ENCODE data around the gene MFN1. TPM values are rescaled to one million over a fixed set of nuclear protein-coding genes. Genes with fewer than 3 reads are reported as not detected.
A peak's percentile ranks its signal among the peaks of the same experiment; 100 is the strongest.

The MFN1 gene
- total RNA-seq (10 to 100 TPM; 52.0 to 82.1 (median 67.9) TPM), polyA plus RNA-seq (10 to 100 TPM; 15.0 to 22.6 TPM)
- long read RNA-seq, donor 1, full-length matches to known transcripts, result 26 of 68 reads
- long read RNA-seq, donor 1, partial matches to known transcripts, result 34 of 68 reads
- long read RNA-seq, donor 1, other reads (novel, unspliced or antisense), result 8 of 68 reads
- long read RNA-seq, donor 2, full-length matches to known transcripts, result 10 of 67 reads
- long read RNA-seq, donor 2, partial matches to known transcripts, result 46 of 67 reads
- long read RNA-seq, donor 2, other reads (novel, unspliced or antisense), result 11 of 67 reads
- long read RNA-seq, donor 3, full-length matches to known transcripts, result 56 of 338 reads
- long read RNA-seq, donor 3, partial matches to known transcripts, result 255 of 338 reads
- long read RNA-seq, donor 3, other reads (novel, unspliced or antisense), result 27 of 338 reads

DNA sequence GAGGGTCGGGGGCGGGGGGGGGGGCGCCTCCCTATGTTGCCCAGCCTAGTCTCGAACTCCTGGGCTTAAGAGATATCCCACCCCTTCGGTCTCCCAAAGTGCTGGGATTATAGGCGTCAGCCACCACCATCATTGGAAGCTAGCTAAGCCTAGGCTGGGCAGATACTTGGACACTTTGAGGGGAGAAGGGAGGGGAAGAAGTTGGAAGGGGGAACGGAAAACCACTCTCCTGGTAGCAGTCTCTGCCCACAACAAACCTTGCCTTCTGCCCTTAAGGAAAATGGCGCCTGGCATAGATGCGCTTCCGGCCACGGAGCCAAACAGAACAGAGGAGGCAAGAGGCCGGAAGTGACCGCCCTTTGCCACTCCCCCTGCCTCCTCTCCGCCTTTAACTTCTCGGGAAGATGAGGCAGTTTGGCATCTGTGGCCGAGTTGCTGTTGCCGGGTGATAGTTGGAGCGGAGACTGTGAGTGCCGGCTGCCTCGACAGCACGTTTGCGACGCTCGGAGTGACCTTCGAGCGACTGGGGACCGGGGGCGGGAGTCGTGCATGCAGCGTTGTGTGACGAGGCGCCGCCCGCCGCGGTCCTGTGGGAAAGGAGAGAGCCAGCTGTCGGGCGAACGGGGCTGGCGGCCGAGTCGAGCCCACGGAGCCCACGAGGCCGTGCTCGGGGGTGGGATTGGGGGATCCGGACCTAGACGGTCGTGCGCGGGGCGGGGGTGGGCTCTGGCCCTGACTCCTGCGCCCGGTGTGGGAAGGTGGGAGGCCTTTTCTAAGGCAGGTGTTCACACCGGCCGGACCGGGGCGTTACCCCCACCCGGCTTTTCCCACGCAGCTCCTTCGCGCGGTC lies at the start of gene MFN1:
TSS of gene MFN1 (plus strand) at position 365 of the 850 bp plus-strand sequence. CDS start 1,143 bp downstream, outside the sequence.
- intact Hi-C loops (cut with DNase I), result loop anchor here in 3 of 10 donors (1.0 to 10.0 kb wide), 4 partner anchors 25 to 215 kb away; partner anchors contain the start of genes ACTL6A (in 2 of the 3) and ZNF639 (in 2 of the 3)
- Histone ChIP-seq H3K9me3 (no peaks in the 10 kb centered on the region), H3K27ac (peak within 1 kb of the TSS; percentile 72 to 92 (median 88)), H3K36me3 (peaks cover 0 to 36% (median 17%) of the 10 kb centered on the region in 9 donors), H3K4me1 (peaks cover 0 to 30% (median 11%) of the 10 kb centered on the region in 9 donors), H3K27me3 (no peaks in the 10 kb centered on the region), H3K4me3 (peak within 1 kb of the TSS; percentile 68 to 84 (median 76))
- DNase-seq (peak; percentile 91 to 96), ATAC-seq (peak; percentile 98 to 100 (median 99))
- TF ChIP-seq, protein P1, sequence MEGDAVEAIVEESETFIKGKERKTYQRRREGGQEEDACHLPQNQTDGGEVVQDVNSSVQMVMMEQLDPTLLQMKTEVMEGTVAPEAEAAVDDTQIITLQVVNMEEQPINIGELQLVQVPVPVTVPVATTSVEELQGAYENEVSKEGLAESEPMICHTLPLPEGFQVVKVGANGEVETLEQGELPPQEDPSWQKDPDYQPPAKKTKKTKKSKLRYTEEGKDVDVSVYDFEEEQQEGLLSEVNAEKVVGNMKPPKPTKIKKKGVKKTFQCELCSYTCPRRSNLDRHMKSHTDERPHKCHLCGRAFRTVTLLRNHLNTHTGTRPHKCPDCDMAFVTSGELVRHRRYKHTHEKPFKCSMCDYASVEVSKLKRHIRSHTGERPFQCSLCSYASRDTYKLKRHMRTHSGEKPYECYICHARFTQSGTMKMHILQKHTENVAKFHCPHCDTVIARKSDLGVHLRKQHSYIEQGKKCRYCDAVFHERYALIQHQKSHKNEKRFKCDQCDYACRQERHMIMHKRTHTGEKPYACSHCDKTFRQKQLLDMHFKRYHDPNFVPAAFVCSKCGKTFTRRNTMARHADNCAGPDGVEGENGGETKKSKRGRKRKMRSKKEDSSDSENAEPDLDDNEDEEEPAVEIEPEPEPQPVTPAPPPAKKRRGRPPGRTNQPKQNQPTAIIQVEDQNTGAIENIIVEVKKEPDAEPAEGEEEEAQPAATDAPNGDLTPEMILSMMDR (IDR thresholded peaks at IDR 0.05), result no peak
- WGBS, 2 donors, result 0 to 1% methylated on average over 60 to 63 of the region's 63 CpGs

DNA sequence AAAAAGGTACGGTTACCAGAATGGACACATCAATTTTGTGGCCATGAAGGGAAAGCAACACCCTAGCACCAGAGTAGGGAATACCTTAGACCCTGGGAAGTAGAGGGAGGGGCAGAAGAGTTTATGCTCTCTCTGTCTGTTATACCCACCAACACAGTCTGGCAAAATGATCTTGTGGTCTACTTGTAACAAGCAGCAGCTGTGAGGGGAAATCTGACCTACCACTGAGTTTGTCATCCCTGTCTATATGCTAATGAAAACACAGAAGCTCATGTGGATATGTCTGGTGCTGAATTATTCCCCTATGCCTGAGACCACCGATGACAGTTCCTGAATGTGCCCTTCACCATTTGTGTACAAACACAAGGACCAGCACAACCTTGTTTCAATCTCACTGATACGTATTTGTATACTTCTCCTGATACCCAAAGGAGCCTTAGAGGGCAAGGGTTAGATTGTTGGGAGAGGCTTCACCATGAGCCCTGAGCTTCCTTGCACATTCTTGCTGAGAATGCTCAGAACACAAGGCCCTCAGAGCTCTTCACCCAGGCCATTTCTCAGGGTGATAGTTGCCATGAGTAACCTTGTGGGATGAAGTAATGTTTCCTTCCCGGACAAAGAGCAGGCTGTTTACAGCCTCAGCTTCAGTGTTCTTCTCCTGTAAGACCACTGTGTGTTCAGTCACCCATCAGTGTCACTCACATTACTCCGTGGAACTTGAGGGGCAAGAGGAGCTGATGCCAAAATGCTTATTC lies 49.4 kb upstream of the MFN1 start:
- Histone ChIP-seq H3K9me3 (peaks cover 0 to 7% (median 0%) of the 10 kb centered on the region in 11 donors), H3K27me3 (no peaks in the 10 kb centered on the region), H3K27ac (no peak overlapping the region), H3K4me3 (no peak overlapping the region), H3K36me3 (no peaks in the 10 kb centered on the region), H3K4me1 (no peaks in the 10 kb centered on the region)
- TF ChIP-seq, protein P1 (IDR thresholded peaks at IDR 0.05), result no peak
- intact Hi-C loops (cut with DNase I), result loop anchor here in 1 of 10 donors (10.0 kb wide), 1 partner anchor 1077 kb away; no protein-coding TSS in a partner anchor
- ATAC-seq (no peak), DNase-seq (no peak)
- 60 to 67% methylated on average over 5 of the region's 5 CpGs for WGBS, 2 donors

DNA sequence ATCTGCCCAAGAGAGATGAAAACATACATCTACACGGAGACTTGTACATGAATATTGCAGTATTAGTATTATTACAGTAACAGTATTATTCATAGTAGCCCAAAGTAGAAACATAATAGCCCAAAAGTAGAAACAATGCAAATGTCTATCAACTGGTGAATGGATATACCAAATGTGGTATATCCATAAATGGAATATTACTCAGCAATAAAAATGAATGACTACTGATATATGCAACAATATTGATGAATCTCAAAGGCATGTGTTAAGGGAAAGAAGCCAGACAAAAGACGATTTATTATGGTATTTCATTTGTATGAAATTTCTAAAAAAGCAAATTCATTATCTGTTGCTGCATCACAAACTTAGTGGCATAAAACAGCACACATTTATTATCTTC lies 48.2 kb upstream of the MFN1 start:
- Histone ChIP-seq H3K9me3 (peaks cover 0 to 7% (median 0%) of the 10 kb centered on the region in 11 donors), H3K36me3 (no peaks in the 10 kb centered on the region), H3K27me3 (no peaks in the 10 kb centered on the region), H3K4me1 (no peaks in the 10 kb centered on the region), H3K27ac (no peak overlapping the region), H3K4me3 (no peak overlapping the region)
- intact Hi-C loops (cut with DNase I), result loop anchor here in 1 of 10 donors (10.0 kb wide), 1 partner anchor 1075 kb away; no protein-coding TSS in a partner anchor
- 87 to 91% methylated on average over 2 of the region's 2 CpGs for WGBS, 2 donors
- TF ChIP-seq, protein P1 (IDR thresholded peaks at IDR 0.05), result no peak
- ATAC-seq (no peak), DNase-seq (no peak)
